HG03039 (cell line): Measurements from ENCODE around the gene TEP1.

ENCODE experiments used
- ATAC-seq: cut with Tn5 transposase; IDR thresholded peaks from one replicate; pipeline ENCODE4 v1.9.1; 2021; ENCODE audit warnings: mild to moderate bottlenecking, moderate library complexity; ENCODE audit not compliant: unreplicated experiment

TEP1 gene

DNA sequence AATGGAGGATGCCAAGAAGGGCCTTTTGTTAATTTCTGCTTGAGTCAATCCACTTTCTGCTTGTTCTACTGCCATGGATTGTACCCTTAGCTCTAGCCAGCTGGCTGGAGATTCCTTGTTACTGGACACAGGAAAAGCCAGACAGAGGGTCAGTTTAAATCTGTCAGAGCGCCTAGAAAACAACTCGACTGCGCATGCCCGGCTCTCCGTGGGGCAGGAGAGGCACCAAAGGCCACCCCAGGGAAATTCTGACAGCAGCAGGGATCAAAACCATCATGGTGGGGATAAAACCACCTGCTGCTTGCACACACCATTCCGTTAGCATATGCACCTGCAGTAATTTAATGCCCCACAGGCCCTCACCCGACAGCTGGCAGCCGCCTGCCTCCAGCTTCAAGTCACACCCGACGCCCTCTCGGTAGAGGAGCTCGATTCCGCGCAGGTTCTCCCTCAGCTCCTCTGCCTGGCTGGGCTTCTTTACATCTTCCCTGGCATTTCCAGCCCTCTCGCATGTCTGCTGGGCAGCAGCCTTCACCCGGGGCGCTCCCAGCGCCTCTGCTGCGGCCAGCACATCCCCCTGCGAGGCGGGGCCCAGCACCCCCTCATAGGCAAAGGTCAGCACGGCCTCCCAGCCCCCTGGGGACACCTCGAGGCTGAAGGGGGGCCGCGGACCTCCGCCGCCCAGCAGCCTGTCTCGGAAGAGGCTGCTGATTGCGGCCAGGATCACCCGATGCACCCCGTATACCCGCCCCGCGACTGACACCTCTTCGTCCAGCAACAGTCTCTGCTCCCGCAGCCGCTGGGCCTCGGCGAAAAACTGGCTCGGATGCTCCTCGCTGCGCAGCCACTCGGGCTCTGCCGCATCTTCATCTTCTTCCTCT, 21.6 kb upstream of the TEP1 start:
- ATAC-seq, result no peak

DNA sequence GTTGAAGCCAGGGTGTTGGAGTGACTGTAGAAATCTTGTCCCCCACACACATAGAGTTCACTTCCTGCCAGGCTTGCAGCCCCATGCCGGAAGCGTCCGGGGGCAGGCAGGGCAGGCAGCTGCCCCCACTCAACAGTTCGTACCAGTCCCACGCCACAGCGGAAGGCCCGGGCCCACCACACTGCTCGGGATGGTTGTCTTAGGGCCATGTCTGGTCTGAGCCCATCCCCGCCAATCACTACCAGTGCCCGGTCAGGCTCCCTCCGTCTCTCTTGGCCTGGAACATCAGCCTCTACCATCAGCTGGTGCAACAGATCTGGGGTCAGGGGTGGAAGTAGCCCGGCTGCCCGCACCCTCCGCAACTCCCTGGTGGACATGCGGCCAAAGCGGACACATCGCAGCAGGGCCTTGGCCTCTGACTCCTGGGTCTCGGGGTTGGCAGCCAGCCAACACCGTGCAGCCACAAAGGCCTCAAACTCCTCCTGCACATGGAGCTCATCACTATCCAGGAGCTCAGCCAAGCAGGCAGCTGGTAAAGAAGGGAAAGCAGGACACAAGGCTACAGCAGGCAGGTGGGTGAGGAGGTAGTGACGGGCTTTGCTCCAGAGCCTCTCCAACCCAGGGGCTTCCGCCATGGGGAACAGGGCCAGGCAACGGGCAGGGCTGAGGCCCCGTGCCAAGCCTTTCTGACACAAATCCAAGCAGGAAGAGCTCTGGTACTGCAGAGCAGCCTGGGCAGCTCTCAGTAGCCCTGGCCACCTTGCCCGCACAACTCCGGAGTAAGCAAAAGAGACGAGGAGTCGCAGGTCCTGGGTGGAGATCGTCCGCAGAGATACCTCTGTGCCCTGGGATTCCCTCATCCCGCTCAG, 16.7 kb upstream of the TEP1 start:
- no peak for ATAC-seq

DNA sequence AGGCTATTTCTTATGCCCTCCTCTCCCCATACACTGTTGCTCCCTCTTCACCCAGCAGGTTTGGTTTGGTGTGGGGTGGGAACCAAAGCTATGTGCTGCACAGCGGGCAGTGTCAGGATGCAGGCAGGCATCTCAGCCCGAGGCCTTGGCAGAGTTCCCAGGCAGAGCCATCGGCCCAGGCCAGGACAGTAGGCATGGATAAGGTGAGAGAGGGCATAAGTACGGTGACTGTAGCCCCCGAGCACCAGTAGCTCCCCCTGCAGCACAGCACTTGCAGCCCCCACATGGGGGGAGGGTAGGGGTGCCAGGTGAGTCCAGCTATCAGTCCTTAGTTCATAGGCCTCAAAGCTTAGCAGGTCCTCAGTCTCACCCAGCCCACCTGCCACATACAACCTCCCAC, 15.5 kb upstream of the TEP1 start:
- no peak for ATAC-seq

DNA sequence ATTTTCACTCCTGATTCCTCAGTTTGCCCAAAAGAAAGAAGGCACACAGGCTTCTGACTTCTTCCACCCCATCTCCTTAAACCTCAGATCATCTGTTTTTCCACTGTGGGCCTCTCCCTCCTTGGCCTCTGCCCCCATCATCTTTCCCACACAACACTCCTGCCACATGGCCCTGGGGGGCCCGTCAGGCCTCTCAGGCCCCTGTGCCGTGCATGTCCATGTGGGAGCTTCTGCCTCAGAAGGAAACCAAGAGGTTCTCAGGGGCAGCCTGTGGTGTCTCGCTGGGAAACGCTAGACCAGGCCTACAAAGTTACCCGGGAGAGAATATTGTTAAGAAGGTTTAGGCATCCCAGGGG, 14.7 kb upstream of the TEP1 start:
- ATAC-seq, result peak; percentile 30

DNA sequence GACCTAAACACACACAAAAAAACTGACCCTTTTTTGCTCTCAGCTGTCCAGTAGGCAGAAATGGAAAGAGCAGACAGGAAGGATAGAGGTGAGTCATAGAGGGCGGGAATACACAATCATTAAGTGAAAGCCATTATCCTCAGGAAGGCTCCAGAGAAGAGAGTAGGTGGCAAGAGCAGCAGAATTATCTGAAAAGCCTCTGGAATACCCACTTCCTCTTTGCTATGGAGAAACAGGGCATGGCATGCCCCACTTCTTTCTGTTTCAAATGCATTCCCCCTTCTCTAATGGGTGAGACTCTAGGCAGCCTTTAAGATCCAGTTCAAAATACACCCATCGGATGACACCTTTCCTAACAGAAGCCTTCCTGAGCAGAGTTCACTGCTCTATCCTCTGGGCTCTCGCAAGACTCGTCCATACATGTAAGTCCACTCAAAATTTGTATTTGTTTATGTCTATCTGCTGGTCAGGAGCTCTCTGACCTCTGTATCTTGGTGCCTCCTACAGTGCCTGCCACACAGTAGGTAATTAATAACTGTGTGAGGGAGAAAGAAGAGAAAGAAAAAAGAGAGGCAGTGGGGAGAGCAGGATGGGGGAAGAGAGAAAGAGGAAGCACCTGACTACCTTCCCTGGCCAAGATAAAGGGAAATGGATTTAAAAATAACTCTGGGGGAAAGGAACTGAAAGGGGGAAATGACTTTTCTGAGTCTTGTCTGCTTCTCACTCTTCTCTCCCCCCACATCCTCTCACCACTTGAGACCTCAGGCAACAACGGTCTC, 14.1 kb upstream of the TEP1 start:
- ATAC-seq, result peak; percentile 60

DNA sequence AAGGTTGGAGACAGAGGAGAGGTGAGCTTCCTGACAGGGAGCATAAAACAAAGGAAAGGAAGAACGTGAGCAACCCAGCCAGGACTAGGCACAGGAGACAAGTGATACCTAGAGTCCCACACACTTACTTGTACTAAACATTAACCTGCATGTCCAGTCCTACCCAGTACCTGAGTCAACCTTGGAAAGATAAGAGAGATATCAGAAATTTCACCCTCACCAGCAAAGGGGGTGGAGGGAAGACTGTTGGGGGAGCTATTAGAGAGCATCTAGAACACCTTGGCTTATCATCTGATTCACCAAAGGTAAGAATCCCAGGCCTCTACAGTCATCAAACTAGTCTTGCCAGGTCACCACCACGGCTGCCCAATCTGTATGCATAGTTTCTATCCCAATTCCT, 11.6 kb upstream of the TEP1 start:
- ATAC-seq, result no peak

DNA sequence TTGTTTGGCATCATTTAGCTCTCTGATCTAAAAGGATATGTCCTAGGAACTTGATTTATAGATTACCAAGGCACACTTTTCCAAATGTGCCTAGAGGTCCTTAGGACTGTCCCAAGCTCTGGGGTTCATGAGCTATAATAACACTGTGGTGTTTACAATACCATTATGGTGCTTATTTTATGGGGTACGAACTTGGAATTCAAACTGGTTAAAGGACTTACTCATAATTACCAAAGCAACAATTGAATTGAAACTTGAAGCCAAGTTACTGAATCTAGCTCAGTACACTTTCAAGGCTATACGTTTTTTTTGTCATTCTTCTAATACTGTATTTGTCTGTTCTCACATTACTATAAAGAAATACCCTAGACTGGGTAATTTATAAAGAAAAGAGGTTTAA, 9.6 kb upstream of the TEP1 start:
- no peak for ATAC-seq

DNA sequence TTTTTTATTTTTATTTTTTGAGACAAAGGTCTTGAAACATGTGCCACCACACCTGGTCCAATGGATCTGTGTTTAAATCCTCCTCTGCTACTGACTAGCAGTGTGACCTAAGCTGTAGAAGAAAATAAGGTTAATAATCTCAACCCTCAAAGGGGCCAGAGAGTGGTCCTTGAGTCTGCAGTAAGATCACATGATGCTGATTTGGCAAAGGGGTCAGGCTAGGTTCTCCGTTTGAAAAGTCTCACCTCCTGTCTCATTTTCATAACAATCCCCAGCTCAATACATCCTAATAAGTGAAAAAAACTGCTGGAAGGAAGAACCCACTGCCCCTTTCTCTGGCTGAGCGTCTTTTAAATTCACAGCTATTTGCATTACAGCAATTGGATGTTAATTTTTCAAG, 8.0 kb upstream of the TEP1 start:
- no peak for ATAC-seq

DNA sequence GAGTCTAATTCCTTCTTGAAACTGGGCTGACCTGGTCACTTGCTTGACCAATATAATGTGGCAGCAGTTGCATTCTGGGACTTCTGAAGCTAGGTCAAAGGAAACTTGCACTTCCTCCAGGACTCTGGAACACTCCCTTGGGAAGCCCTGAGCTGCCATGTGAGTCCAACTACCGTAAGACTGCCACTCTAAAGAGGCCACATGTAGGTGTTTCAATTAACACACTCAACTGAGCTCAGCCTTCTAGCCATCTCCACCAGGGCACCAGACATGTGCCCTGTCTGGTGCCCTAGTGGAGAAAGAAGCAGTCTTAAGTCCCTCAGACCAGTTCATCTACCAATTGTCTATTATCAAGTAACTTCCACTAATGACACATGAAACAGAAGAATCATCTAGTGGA, 6.1 kb upstream of the TEP1 start:
- ATAC-seq, result no peak

DNA sequence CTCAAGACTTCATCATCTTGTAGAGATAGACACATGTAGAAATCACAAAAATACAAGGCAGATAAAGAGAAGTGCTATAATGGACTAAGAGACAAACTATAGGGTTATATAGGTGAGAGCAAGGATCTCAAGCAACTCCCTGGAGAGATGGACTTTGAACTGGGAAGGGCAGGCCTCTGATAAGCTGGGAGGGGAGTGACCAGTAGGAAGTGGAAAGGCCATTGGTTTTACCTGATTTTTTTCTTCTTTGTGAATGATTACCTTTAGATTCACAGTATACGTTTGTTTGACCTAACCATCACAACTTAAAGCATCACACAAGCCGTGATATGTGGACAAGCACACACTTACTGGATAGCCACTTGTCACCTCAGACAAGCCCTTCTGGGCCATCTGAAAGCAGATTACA, 5.2 kb upstream of the TEP1 start:
- no peak for ATAC-seq

DNA sequence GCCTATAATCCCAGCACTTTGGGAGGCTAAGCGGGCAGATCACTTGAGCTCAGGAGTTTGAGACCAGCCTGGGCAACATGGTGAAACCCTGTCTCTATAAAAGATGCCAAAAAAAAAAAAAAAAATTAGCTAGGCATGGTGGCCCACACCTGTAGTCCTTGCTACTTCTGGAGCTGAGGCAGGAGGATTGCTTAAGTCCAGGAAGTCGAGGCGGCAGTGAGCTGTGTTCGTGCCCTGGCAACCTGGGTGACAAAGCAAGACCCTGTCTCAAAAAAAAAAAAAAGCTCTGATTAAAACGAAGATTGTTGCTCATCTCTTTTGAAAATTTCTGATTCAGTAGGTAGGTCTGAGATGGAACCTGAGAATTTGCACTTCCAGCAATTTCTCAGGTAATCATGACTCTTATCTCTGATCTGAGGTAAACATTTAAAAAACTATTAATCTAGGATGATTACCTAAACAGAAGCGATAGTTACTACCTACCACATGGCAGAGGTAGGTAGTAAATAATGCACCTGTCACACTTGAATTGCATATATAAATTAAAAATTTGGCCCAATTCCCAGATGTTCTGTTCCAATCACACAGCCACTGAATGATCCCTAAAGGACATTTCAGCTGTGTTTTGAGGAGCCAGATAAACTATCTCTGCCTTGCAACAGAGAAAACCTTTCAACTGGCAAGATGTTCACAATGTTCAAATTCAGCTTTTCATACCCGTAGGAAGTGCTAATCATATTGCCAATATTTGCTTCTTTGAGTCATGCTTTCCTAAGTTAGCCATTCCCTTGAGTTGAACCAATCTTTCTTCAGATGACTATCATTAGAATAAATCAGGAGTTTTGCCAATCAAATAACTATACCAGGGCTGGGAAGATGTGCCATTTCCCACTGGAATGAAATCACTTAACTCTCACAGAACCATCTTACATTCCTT, 4.2 kb upstream of the TEP1 start:
- ATAC-seq, result no peak

DNA sequence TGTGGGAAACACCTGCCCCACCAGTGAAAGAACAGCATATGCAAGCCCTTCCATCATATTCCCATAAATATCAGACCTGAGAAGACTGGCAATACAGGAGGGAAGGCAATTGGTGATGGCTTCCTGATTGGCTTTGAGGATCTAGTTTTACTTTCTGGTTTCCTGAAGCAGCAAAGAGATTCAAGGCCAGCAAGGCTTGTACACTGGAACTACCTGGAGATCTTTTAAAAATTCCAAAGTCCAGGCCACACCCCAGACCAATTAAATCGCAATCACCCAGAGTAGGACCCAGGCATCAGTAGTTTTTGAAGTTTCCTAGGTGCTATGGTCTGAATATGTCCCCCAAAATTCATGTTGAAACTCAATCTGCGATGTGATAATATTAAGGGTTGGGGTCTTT, 2.9 kb upstream of the TEP1 start:
- ATAC-seq, result no peak

DNA sequence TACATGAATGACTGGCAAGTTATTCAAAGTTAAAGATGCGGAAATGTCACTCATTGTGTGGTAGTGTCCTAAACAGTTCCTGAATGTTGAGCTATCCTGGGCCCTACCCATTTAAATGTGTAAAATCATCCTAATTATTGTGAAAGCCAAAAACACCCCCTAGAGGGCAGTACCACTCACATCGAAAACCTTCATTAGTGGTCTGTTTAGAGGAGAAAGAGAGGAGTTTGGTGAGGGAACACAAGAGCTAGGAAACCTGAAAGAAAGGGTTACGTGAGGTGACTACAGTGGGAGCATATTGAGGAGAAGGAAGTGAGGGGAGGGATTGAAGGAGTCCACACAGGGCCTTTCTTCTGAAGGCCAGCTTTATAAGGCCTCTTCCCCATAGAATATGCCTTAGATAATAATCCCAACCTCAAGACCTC, 2.5 kb upstream of the TEP1 start:
- ATAC-seq, result no peak

DNA sequence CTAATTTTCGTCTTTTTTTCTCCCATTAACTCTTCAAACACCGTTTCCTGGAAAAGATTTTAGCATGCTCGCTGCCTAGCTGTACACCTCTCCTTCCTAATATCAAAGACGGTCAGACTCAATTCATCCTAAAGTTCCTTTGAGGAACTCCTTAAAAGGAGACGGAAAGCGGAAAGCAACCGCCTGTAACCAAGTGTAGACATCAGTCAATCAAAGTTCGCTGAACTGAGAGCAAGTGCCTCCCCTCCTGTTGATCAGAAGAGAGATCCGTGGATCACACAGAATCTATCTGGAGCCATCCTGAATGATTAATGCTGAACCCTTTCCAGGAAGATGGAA, 412 bp upstream of the TEP1 start:
- ATAC-seq, result no peak

DNA sequence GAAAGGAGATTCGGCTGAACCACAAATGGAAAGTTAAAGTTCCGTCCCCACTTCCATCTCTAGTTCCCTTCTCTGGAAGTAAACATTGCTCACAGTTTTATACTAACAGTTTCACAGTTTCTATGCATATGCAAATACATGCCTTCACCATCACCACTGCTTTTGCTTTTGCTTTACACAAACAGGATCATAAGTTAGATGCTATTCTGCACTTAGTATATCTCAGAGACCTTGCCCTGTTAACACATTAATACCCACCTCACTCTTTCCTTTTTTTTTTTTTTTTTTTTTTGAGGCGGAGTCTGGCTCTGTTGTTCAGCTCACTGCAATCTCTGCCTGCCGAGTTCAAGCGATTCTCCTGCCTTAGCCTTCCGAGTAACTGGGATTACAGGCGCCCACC, 890 bp downstream of the TEP1 start:
- peak; percentile 41 for ATAC-seq

DNA sequence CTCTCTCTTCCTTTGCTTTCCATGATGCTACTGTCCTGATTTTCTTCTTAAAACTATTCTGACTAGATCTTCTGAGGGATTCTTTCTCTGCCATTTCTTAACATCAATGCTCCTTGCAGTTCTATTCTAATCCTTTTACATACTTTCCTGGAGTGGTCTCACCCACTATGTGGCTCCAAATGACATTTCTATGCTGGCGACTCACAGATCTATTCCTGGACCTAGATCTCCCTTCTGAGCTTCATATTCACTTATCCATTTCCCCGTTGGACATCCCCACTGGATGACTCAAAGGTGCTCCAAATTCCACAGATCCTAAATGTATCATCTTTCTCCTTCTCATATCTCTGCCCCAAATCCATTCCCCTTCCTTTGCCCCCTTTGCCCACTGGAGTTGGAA, 4.1 kb downstream of the TEP1 start:
- ATAC-seq, result no peak

DNA sequence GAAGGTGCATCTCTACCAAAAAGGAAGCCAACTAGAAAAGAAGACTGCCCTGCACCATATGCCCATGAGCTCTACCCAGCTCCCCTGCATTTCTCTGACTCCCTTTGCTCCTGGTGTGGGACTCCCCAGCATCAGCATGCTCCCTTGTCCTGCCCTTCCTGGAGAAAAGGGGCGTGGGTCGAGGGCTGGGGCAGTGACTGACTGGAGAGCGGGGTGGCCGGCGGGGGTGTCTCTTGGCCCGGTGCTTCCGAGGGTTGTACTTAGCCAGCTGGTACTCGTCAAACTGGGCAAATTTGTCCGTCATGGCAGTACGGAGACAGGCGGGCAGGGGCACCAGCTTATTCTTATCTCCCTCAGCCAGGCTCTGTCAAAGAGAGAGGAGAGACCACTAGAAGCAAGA, 9.8 kb downstream of the TEP1 start:
- ATAC-seq, result no peak

DNA sequence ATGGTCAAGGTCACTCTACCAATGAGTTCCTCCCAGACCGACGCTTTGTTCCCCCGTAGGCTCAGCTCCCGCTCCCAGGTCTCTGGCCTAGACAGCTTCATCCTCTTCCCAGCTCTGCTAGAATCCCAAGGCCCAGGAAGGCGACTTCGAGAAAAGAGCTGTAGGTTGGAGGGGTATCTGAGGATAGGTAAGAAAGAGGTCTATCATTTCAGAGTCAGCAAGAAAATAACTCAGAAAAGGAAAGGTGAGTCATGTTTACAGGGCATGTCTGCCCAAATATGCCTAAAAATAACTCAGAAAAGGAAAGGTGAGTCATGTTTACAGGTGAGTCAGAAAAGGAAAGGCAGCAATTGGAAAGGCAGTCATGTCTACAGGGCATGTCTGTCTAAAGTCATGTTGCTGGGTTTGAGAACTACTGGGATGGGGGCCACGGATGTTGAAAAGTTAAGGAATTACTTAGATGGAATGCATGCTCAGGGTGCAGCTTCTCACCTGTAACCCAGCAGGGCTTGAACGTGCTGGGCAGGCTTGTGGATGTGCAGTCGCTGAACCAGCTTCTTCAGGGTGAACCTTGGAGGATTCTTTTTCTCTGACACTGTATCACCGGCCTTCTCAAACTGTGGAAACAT, 12.2 kb downstream of the TEP1 start:
- ATAC-seq, result no peak

DNA sequence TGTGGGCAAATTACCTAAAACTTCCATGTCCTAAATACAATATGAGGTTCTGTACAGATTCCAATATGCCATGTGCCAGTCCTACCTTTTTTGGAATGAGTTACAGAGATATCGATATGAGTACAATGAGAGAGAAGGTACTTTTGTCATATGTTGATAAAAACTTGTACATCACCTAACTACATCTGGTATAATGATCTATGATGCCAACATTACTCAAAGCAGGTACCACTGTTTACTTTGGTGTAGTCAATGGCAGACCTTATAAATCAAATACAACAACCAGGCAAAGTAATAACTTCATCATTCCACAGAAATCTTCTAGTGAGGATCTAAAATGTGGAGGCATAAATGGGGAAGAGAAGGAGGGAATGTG, 12.7 kb downstream of the TEP1 start:
- ATAC-seq, result no peak

DNA sequence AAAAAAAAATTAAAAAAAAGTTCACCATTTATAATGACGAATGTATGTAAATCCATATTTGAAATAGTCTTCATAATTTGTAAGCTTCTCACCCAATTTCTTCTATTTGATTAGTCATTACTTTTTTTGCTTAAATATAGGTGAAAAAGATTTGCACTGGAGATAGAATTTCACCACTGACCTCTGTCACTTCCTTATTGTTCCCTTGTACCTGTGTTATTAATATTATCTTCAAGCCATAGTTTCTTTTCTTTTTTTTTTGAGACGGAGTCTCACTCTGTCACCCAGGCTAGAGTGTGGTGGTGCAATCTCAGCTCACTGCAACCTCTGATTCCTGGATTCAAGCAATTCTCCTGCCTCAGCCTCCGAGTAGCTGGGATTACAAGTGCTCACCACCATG, 15.8 kb downstream of the TEP1 start:
- ATAC-seq, result no peak
